Activated naive CD8-positive, alpha-beta T cell treated with anti-CD3 and anti-CD28 coated beads, Interleukin-2, amount 50 U/mL, for 24 hours (primary cell): Measurements from ENCODE around the gene CFAP107.
A peak's percentile ranks its signal among the peaks of the same experiment; 100 is the strongest.
"Not testable (repeated sequence)": the region's sequence is repeated elsewhere in the genome, so short reads cannot be mapped to it uniquely, and the experiment has no call there.

Experiments used
- ATAC-seq: fragments of 150-1000 bp; cut with Tn5 transposase; one replicate; pipeline ENCODE4 v1.10.0; 2021
- DNase-seq: peaks from one replicate; pipeline ENCODE4 v3.0.0; 2021
- H3K27ac Mint-ChIP-seq: one replicate; pipeline ENCODE4 v1.8.0; 2021; ENCODE audit warnings: mild to moderate bottlenecking, mixed read lengths
- H3K27me3 Mint-ChIP-seq: one replicate; pipeline ENCODE4 v1.8.0; 2021; ENCODE audit warnings: mixed read lengths
- H3K36me3 Mint-ChIP-seq: one replicate; pipeline ENCODE4 v1.8.0; 2021; ENCODE audit warnings: low read depth, mixed read lengths
- H3K4me1 Mint-ChIP-seq: one replicate; pipeline ENCODE4 v1.8.0; 2021; ENCODE audit warnings: mixed read lengths
- H3K4me3 Mint-ChIP-seq: one replicate; pipeline ENCODE4 v1.8.0; 2021; ENCODE audit warnings: mild to moderate bottlenecking, moderate library complexity, mixed read lengths
- H3K9me3 Mint-ChIP-seq: one replicate; pipeline ENCODE4 v1.8.0; 2021; ENCODE audit warnings: mixed read lengths

The CFAP107 gene, protein sequence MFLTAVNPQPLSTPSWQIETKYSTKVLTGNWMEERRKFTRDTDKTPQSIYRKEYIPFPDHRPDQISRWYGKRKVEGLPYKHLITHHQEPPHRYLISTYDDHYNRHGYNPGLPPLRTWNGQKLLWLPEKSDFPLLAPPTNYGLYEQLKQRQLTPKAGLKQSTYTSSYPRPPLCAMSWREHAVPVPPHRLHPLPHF

GRCh38 chr1:12745992-12746323 lies at the start of gene CFAP107:
TSS of gene CFAP107 (plus strand) at chr1:12746200. CDS start at chr1:12746431, 231 bp downstream.
- Mint-ChIP-seq H3K4me3 (no peak within 1 kb of the TSS), H3K36me3 (no peaks in the 10 kb centered on the region), H3K4me1 (no peaks in the 10 kb centered on the region), H3K27ac (no peak within 1 kb of the TSS), H3K9me3 (peaks cover 19% of the 10 kb centered on the region), H3K27me3 (peaks cover 38% of the 10 kb centered on the region)
- no peak for DNase-seq
- peak; percentile 24 for ATAC-seq

DNA sequence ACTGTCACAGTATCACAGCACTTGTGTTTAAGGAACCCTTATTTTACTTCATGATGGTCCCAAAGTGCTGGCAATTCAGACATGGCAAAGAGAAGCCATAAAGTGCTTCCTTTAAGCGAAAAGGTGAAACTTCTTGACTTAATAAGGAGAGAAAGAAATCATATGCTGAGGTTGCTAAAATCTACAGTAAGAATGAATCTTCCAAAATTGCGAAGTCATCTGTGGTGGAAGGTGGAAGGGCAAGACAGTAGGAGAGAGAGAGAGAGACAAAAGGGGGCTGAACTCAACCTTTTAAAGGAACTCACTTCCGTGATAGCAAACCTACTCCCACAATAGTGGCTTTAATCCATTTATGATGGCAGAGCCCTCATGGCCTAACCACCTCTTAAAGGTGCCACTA lies 49.3 kb upstream of the CFAP107 start:
- Mint-ChIP-seq H3K27me3 (peaks cover 8% of the 10 kb centered on the region), H3K9me3 (no peaks in the 10 kb centered on the region), H3K4me3 (no peak overlapping the region), H3K4me1 (no peaks in the 10 kb centered on the region), H3K36me3 (no peaks in the 10 kb centered on the region), H3K27ac (no peak overlapping the region)
- ATAC-seq (no peak), DNase-seq (no peak)

DNA sequence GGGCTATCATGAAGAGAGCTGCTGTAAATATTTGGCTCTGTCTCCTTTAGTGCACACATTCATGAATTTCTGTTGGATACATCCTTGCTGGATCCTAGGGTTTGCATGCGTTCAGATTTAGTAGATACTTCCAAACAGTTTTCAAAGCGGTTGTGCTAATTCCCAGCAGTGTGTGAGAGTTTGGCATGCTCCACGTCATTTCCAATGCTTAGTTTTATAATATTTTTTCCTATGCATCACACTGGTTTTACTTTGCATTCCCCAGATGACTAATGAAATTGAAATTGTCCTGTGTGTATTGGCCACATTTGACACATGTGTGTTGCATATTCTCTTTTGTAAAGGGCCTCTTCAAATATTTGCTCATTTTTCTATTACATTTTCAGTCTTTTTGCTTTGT lies 48.6 kb upstream of the CFAP107 start:
- no peak for ATAC-seq
- Mint-ChIP-seq H3K9me3 (no peaks in the 10 kb centered on the region), H3K4me3 (no peak overlapping the region), H3K27me3 (peaks cover 8% of the 10 kb centered on the region), H3K4me1 (no peaks in the 10 kb centered on the region), H3K27ac (no peak overlapping the region), H3K36me3 (no peaks in the 10 kb centered on the region)
- DNase-seq = no peak

- H3K36me3 Mint-ChIP-seq = no peaks in the 10 kb centered on the region
- peaks cover 15% of the 10 kb centered on the region for H3K9me3 Mint-ChIP-seq
- no peak for DNase-seq
- H3K4me3 Mint-ChIP-seq = no peak overlapping the region
- peaks cover 6% of the 10 kb centered on the region for H3K27me3 Mint-ChIP-seq
- no peaks in the 10 kb centered on the region for H3K4me1 Mint-ChIP-seq
- no peak for ATAC-seq
- no peak overlapping the region for H3K27ac Mint-ChIP-seq
These were observed 42.1 kb upstream of the CFAP107 start for GRCh38 chr1:12703821-12704451.

- H3K36me3 Mint-ChIP-seq = no peaks in the 10 kb centered on the region
- no peaks in the 10 kb centered on the region for H3K4me1 Mint-ChIP-seq
- H3K9me3 Mint-ChIP-seq = peaks cover 15% of the 10 kb centered on the region
- no peak overlapping the region for H3K4me3 Mint-ChIP-seq
- DNase-seq (no peak), ATAC-seq (no peak)
- H3K27ac Mint-ChIP-seq = no peak overlapping the region
- peaks cover 8% of the 10 kb centered on the region for H3K27me3 Mint-ChIP-seq
These were observed 39.9 kb upstream of the CFAP107 start for GRCh38 chr1:12706061-12706460.

DNA sequence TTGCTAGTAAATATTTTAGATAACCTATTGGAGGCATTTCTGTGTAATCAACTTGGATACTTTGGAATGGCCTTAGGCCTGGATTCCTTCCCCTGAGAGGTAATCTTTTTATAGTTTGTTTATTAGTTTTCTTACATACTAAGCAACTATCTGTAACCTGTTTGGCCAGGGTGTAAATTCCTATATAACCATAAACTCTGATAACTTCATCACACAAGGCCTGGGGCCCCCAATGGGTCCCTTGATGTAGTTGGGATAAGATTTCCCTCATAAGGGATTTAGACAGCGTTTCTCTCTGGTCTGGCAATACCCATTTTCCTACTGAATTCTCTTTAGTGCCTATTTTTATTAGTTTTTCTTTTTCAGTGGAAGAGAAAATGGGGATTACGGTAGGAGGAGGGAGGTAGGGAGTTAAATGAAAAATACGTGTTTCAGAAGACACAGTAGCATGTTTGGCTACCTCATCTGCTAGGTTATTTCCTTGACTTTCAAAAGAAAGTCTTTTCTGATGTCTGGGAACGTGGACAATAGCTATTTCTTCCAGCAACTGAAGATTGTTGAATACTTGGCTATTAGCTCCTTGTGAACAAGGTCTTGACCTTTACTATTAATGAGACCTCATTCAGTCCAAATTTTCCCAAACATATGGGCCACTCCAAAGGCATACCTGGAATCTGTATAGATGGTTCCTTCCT lies 37.5 kb upstream of the CFAP107 start:
- Mint-ChIP-seq H3K27ac (no peak overlapping the region), H3K4me1 (no peaks in the 10 kb centered on the region), H3K9me3 (peaks cover 10% of the 10 kb centered on the region), H3K36me3 (no peaks in the 10 kb centered on the region), H3K27me3 (peaks cover 15% of the 10 kb centered on the region), H3K4me3 (no peak overlapping the region)
- DNase-seq (no peak), ATAC-seq (no peak)

- Mint-ChIP-seq H3K27me3 (peaks cover 19% of the 10 kb centered on the region), H3K27ac (no peak overlapping the region), H3K36me3 (no peaks in the 10 kb centered on the region), H3K4me1 (no peaks in the 10 kb centered on the region), H3K4me3 (no peak overlapping the region), H3K9me3 (peaks cover 7% of the 10 kb centered on the region)
- ATAC-seq (no peak), DNase-seq (no peak)
These were observed 36.9 kb upstream of the CFAP107 start for GRCh38 chr1:12709091-12709491.

DNA sequence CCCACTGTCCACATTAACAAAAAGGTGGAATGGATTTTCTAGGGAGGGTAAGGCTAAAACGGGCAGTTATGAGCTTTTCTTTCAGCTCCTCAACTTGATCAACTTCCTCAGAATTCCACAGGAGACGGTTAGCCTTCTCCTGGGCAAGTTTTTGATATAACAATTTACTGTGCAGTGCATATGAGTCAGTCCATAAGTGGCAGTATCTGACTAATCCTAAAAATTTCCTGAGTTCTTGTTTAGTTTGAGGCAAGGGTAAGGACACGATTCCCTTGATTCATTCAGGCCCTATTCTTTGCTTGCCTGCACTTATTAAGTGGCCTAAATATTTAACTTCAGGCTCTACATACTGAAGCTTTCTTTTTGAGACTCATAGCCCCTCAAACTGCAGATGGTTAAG lies 36.3 kb upstream of the CFAP107 start:
- no peaks in the 10 kb centered on the region for H3K36me3 Mint-ChIP-seq

GRCh38 chr1:12711536-12711935 lies 34.5 kb upstream of the CFAP107 start:
- no peaks in the 10 kb centered on the region for H3K4me1 Mint-ChIP-seq
- H3K27me3 Mint-ChIP-seq = peaks cover 22% of the 10 kb centered on the region
- ATAC-seq (no peak), DNase-seq (no peak)
- no peaks in the 10 kb centered on the region for H3K9me3 Mint-ChIP-seq
- H3K4me3 Mint-ChIP-seq = no peak overlapping the region
- H3K36me3 Mint-ChIP-seq = no peaks in the 10 kb centered on the region
- H3K27ac Mint-ChIP-seq = no peak overlapping the region

More for the DNA sequence above, 36.3 kb upstream of the CFAP107 start:
- ATAC-seq = no peak
- Mint-ChIP-seq H3K27ac (no peak overlapping the region), H3K27me3 (peaks cover 19% of the 10 kb centered on the region), H3K4me3 (no peak overlapping the region), H3K4me1 (no peaks in the 10 kb centered on the region), H3K9me3 (peaks cover 4% of the 10 kb centered on the region)
- no peak for DNase-seq

DNA sequence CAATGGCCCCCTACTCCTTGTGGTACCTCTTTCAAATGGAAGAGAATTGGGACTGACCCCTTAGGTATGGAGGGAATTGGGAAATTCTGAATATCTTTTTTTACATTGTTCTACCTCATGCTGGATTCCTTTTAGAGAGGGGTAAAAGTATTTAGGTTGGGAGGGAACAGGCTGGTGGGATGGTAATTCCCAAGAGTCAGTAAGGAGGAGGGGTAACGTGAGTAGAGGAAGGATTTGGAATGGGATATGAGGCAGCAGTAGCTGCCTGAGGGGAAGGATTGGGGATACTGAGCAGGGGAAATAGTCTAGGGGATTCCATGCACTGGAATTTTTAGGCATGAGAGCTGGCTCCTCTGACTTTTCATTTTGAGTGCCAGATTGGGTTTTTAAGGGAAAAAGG lies 33.9 kb upstream of the CFAP107 start:
- Mint-ChIP-seq H3K27ac (no peak overlapping the region), H3K27me3 (peaks cover 19% of the 10 kb centered on the region), H3K4me3 (no peak overlapping the region), H3K4me1 (no peaks in the 10 kb centered on the region), H3K36me3 (no peaks in the 10 kb centered on the region), H3K9me3 (no peaks in the 10 kb centered on the region)
- no peak for DNase-seq
- no peak for ATAC-seq

DNA sequence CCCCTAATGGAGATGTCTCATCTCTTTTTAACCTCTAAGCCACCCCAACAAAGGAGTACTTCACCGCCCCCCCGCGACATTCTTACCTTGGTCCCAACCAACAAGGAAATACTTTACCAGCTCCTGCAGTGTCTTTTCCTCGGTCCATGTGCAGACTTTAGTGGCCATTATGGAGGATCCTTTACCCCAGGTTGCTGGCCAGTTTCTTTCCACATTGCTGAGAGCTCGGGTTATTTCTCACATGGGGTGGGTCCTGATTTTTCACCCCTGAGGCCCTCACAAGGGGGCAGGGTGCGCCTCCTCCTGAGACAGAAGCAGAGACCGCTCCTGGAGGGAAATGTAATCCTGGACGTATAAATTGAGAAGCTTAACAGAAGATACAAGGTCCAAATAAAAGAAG lies 33.1 kb upstream of the CFAP107 start:
- no peaks in the 10 kb centered on the region for H3K4me1 Mint-ChIP-seq
- H3K27me3 Mint-ChIP-seq = peaks cover 18% of the 10 kb centered on the region
- H3K9me3 Mint-ChIP-seq = no peaks in the 10 kb centered on the region
- DNase-seq (no peak), ATAC-seq (no peak)
- no peak overlapping the region for H3K4me3 Mint-ChIP-seq
- H3K36me3 Mint-ChIP-seq = no peaks in the 10 kb centered on the region
- H3K27ac Mint-ChIP-seq = no peak overlapping the region

DNA sequence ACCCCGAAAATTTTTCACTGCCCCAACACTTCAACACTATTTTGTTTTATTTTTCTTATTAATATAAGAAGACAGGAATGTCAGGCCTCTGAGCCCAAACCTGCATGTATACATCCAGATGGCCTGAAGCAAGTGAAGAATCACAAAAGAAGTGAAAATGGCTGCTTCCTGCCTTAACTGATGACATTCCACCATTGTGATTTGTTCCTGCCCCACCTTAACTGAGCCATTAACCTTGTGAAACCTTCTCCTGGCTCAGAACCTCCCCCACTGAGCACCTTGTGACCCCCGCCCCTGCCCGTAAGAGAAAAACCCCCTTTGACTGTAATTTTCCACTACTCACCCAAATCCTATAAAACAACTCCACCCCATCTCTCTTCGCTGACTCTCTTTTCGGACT lies 32.3 kb upstream of the CFAP107 start:
- ATAC-seq, H3K4me3 Mint-ChIP-seq, DNase-seq, H3K36me3 Mint-ChIP-seq, H3K4me1 Mint-ChIP-seq, H3K9me3 Mint-ChIP-seq, H3K27ac Mint-ChIP-seq: not testable (repeated sequence)
- peaks cover 18% of the 10 kb centered on the region for H3K27me3 Mint-ChIP-seq

DNA sequence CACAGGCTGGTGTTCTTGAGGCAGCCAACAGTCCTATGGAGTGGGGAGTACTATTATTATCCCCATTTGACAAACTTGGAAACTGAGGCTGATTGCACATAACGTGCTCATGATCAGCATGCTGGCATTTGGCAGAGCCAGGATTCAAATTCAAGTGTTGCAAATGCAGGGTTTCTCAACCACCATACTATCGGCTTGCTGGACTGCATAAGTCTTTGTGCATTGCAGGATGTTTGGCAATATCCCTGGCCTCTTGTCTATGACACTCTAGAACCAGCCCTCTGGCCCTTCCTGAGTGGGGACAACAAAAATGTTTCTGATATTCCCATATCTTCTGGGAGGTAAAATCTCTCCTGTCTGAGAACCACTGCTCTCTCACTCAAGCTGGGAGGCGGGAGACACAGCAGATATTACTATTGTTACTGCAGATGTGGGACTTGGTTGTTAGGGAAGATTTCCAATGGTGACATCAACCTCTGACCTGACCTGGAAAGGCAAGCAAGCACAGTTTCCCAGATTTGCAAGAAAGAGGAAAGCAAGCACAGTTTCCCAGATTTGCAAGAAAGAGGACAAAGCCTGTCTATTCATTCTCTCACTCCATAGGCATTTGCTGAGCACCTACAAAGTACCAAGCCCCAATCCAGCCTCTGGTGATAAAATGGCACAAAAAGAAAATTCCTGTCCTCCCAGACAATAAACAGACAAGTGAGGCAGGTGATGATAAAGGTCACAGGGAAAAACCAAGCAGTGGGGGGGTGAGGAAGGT lies 31.1 kb upstream of the CFAP107 start:
- H3K4me1 Mint-ChIP-seq = no peaks in the 10 kb centered on the region
- H3K27ac Mint-ChIP-seq = no peak overlapping the region
- DNase-seq (no peak), ATAC-seq (no peak)
- H3K27me3 Mint-ChIP-seq = peaks cover 18% of the 10 kb centered on the region
- no peaks in the 10 kb centered on the region for H3K9me3 Mint-ChIP-seq
- H3K36me3 Mint-ChIP-seq = no peaks in the 10 kb centered on the region
- no peak overlapping the region for H3K4me3 Mint-ChIP-seq

DNA sequence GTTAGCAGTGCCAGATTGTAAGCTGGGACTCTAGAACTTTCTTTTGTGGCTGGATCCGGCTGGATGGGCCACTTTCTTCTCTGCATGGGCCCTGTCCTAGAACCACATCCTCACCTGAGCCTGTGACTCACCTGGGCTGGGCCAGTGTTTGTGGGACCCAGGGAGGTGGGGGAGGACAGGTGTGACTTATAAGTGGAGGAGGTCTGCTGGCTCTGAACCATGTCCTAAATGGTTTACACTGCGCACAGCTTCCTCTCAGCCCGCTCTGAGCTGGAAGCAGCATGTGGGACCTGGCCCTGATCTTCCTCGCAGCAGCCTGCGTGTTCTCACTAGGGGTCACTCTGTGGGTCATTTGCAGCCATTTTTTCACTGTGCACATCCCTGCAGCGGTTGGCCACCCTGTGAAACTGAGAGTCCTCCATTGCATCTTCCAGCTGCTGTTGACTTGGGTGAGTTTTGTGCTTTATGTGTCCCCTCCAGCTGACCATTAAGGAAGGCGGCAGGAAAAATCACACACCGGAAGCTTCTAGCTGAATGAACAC lies 30.0 kb upstream of the CFAP107 start, which contains the start of gene AADACL3:
Gene AADACL3 (plus strand): TSS at position 215 of the 542 bp plus-strand sequence. CDS start 67 bp downstream, at position 282.
- H3K4me3 Mint-ChIP-seq = no peak within 1 kb of the TSS
- no peaks in the 10 kb centered on the region for H3K36me3 Mint-ChIP-seq
- no peaks in the 10 kb centered on the region for H3K9me3 Mint-ChIP-seq
- DNase-seq (no peak), ATAC-seq (no peak)
- H3K27me3 Mint-ChIP-seq = peaks cover 16% of the 10 kb centered on the region
- no peaks in the 10 kb centered on the region for H3K4me1 Mint-ChIP-seq
- H3K27ac Mint-ChIP-seq = no peak within 1 kb of the TSS
